OCI-LY7 (cell line): ENCODE results near the gene THYN1. TPM values are rescaled to one million over a fixed set of nuclear protein-coding genes. Genes with fewer than 3 reads are reported as not detected.

Experiments
- BruUV-seq: library from RNA; stranded (reverse); fragments of 400-500 nt; replicated peaks from 2 replicates; lab custom pipeline; 2021; lab: Mats Ljungman, UMichigan
- CTCF ChIA-PET: fragments of 300-600 bp; sonication (Branson Sonifier 250); formaldehyde crosslinking; loops from one replicate; lab custom pipeline; 2022; ENCODE audit warnings: antibody characterized with exemption; ENCODE audit not compliant: unreplicated experiment; lab: Charles Lee
- POLR2A ChIA-PET: fragments of 300-600 bp; sonication (Branson Sonifier 250); formaldehyde crosslinking; loops from one replicate; lab custom pipeline; 2022; ENCODE audit warnings: antibody characterized with exemption; lab: Charles Lee
- DNase-seq: peaks from one replicate; pipeline ENCODE4 v3.0.0-alpha.2; 2015; ENCODE audit warnings: low spot score
- H2AFZ ChIP-seq: fragments of 200-600 bp; sonication (generic), shearing (Covaris generic); 2 replicates; pipeline ENCODE4 v1.6.1; 2014; ENCODE audit warnings: mild to moderate bottlenecking, antibody characterized with exemption, low read length, moderate library complexity
- H3K27ac ChIP-seq: fragments of 200-600 bp; sonication (generic); 2 replicates; pipeline ENCODE4 v1.5.1; 2014; ENCODE audit warnings: mixed run types, low read depth, mild to moderate bottlenecking, moderate library complexity, low read length, inconsistent platforms; ENCODE audit not compliant: poor library complexity, severe bottlenecking
- H3K36me3 ChIP-seq: fragments of 200-600 bp; sonication (generic); 2 replicates; pipeline ENCODE4 v1.6.1; 2014; ENCODE audit warnings: mild to moderate bottlenecking, antibody characterized with exemption, low read length, moderate library complexity, mixed read lengths; ENCODE audit not compliant: insufficient read depth
- H3K4me1 ChIP-seq: fragments of 200-600 bp; sonication (generic); 2 replicates; pipeline ENCODE4 v1.5.1; 2014; ENCODE audit warnings: mild to moderate bottlenecking, low read length; ENCODE audit not compliant: insufficient read depth, poor library complexity, severe bottlenecking
- H3K4me2 ChIP-seq: fragments of 200-600 bp; sonication (generic); 2 replicates; pipeline ENCODE4 v1.6.1; 2014; ENCODE audit warnings: mild to moderate bottlenecking, low read length
- H3K4me3 ChIP-seq: fragments of 200-600 bp; sonication (generic); 2 replicates; pipeline ENCODE4 v1.5.1; 2014; ENCODE audit warnings: mild to moderate bottlenecking, low read depth, low read length; ENCODE audit not compliant: poor library complexity, severe bottlenecking
- H3K79me2 ChIP-seq: fragments of 200-600 bp; sonication (generic); 2 replicates; pipeline ENCODE4 v1.6.1; 2016; ENCODE audit warnings: low read depth, mild to moderate bottlenecking, low read length, moderate library complexity, mixed read lengths; ENCODE audit not compliant: insufficient read depth
- H3K9me2 ChIP-seq: fragments of 200-600 bp; sonication (generic); 2 replicates; pipeline ENCODE4 v1.6.1; 2016; ENCODE audit warnings: mild to moderate bottlenecking, low read length, mixed read lengths; ENCODE audit not compliant: insufficient read depth
- H3K9me3 ChIP-seq: fragments of 200-600 bp; sonication (generic); 2 replicates; pipeline ENCODE4 v1.6.1; 2014; ENCODE audit warnings: mild to moderate bottlenecking, mixed run types, low read length, mixed read lengths
- H4K20me1 ChIP-seq: fragments of 200-600 bp; sonication (generic); 2 replicates; pipeline ENCODE4 v1.6.1; 2014; ENCODE audit warnings: mild to moderate bottlenecking, antibody characterized with exemption, low read length, moderate library complexity, mixed read lengths; ENCODE audit not compliant: insufficient read depth
- EZH2phosphoT487 ChIP-seq: fragments of 200-600 bp; sonication (generic); IDR thresholded peaks from 2 replicates; pipeline ENCODE4 v1.6.1; 2018; ENCODE audit warnings: low read depth, borderline replicate concordance, mild to moderate bottlenecking, mixed run types, antibody characterized with exemption, low read length, moderate library complexity, mixed read lengths
- intact Hi-C: fragments of 100-400 bp; cut with micrococcal nuclease; formaldehyde crosslinking; loops from one replicate; pipeline ENCODE4 v1.10.0; 2022; ENCODE audit not compliant: unreplicated experiment
- total RNA-seq, 2 experiments: library from RNA; depleted of rRNA in 1 of 2; stranded (reverse); fragments of >200 nt in 1 of 2; shearing (Covaris generic) in 1 of 2; gene quantifications; 2 replicates each; pipeline ENCODE4 v1.2.3, GENCODE V29; 2014 to 2022
- TF ChIP-seq, protein P1 (sequence below): fragments of 200-600 bp; sonication (generic); conservative IDR thresholded peaks from 2 replicates; pipeline ENCODE4 v1.5.1; 2014; ENCODE audit warnings: mild to moderate bottlenecking, antibody characterized with exemption, low read length, moderate library complexity, mixed read lengths

Gene THYN1
- total RNA-seq, 2 experiments from 2014 or later = 51.6 to 101 TPM

DNA sequence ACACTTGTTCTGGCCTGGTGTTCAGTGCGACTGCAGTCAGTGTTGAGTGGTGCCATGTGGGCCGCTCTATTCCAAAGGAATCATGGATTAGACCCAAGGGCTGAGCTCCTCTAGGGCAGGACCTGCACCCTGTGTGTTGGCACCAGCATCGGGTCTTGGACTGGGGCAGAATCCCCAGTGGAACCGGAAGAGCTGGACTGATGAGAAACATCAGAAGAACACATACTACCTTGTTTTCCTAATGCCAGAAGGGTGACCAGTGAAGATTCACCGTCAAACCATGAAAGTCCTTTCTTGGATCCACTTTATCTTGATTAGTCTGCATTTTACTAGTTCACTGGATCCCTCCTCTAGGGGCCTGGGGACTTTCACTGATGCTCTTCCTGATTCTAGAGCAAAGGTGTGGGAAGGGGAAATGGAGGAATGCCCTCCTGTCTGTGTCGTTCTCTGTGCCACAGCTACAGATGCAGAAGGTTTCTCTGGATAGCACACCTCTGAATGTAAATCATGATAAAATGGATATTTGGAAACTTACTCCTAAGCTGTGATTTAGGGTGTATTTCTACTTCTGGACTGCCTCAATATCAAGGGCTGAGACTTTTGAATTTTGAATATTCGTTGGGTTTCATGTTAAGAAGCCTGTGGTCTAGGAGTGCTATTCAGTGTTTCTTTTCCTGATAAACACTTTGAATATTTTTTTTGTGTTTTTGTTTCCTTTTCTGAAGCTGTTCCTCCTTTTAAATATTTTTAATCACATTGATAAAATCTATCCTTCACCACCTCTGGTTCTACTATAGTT is 12.0 kb upstream of the THYN1 start:
- Histone ChIP-seq H3K4me2 (no peak overlapping the region), H3K9me3 (no peaks in the 10 kb centered on the region), H3K27ac (no peak overlapping the region), H3K4me1 (peaks cover 8% of the 10 kb centered on the region), H2AFZ (no peak overlapping the region), H3K4me3 (no peak overlapping the region), H4K20me1 (no peaks in the 10 kb centered on the region), H3K9me2 (no peaks in the 10 kb centered on the region), H3K79me2 (no peaks in the 10 kb centered on the region), H3K36me3 (peaks cover 10% of the 10 kb centered on the region; the same call in 1 of the 2 replicates)
- intact Hi-C loops = no loop called here
- CTCF ChIA-PET = no interaction called here
- TF ChIP-seq, protein P1, sequence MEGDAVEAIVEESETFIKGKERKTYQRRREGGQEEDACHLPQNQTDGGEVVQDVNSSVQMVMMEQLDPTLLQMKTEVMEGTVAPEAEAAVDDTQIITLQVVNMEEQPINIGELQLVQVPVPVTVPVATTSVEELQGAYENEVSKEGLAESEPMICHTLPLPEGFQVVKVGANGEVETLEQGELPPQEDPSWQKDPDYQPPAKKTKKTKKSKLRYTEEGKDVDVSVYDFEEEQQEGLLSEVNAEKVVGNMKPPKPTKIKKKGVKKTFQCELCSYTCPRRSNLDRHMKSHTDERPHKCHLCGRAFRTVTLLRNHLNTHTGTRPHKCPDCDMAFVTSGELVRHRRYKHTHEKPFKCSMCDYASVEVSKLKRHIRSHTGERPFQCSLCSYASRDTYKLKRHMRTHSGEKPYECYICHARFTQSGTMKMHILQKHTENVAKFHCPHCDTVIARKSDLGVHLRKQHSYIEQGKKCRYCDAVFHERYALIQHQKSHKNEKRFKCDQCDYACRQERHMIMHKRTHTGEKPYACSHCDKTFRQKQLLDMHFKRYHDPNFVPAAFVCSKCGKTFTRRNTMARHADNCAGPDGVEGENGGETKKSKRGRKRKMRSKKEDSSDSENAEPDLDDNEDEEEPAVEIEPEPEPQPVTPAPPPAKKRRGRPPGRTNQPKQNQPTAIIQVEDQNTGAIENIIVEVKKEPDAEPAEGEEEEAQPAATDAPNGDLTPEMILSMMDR = no peak
- TF ChIP-seq EZH2phosphoT487 = no peak
- POLR2A ChIA-PET = no interaction called here
- no peak for DNase-seq
- BruUV-seq = no TSS peak

DNA sequence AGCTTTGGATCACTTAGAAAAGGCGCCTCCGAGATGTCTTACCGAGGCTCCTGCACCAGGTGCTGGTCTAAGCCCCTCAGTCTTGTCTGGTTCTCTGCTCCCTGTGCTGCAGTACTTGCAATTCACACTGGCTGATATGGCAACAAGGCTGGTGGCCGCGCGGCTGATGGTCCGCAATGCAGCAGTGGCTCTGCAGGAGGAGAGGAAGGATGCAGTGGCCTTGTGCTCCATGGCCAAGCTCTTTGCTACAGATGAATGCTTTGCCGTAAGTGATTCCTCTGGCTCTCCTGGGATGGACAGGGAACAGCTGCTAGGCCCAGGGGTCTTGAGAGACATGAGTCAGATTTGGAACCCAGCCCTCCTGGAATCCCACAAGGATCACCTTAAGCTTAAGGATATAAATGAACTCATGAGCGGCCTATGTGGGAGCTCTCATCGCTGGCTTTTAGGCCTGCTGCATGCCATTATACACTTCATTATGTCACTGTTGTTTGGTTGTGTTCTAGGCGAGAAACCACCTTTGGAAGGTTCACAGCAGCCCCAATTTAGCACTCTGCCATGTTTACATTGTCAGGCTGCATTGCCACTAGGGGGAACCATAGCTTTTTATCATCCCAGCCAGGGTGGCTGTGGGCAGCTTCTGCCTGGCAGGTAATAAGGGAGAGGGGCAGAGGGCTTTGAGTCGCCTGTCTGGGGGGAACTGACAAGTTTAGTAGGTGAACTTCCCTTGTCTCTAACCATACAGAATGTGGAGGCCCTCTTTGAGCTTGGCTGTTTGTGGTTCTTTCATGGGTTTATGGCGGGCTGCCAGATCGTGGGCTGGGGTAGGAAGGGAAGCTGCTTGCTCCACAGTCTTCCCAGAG is 8.7 kb upstream of the THYN1 start:
- intact Hi-C loops = no loop called here
- peak; percentile 44 for DNase-seq
- H3K36me3 ChIP-seq = peaks cover 26% of the 10 kb centered on the region; the same call in 1 of the 2 replicates
- H2AFZ ChIP-seq = no peak overlapping the region
- no peak overlapping the region for H3K4me3 ChIP-seq
- H4K20me1 ChIP-seq = no peaks in the 10 kb centered on the region
- TF ChIP-seq, protein P1 = peak; percentile 75
- no peak for TF ChIP-seq EZH2phosphoT487
- no peaks in the 10 kb centered on the region for H3K9me2 ChIP-seq
- no peak overlapping the region for H3K4me2 ChIP-seq
- H3K79me2 ChIP-seq = no peaks in the 10 kb centered on the region
- ChIA-PET CTCF (interaction anchor here (0.6 kb wide), 1 partner anchor 11 kb away, joined by 3 read pairs; no protein-coding TSS in a partner anchor), POLR2A (interaction anchor here (1.3 kb wide), 1 partner anchor 28 kb away, joined by 4 read pairs; no protein-coding TSS in a partner anchor)
- no peaks in the 10 kb centered on the region for H3K9me3 ChIP-seq
- BruUV-seq = no TSS peak
- H3K4me1 ChIP-seq = peaks cover 16% of the 10 kb centered on the region
- no peak overlapping the region for H3K27ac ChIP-seq
